GM21737 (cell line): Measurements from ENCODE around the gene ZSWIM5.
"Not testable (repeated sequence)": the region's sequence is repeated elsewhere in the genome, so short reads cannot be mapped to it uniquely, and the experiment has no call there.

Experiments used
- ATAC-seq: cut with Tn5 transposase; IDR thresholded peaks from one replicate; pipeline ENCODE4 v1.9.1; 2021; ENCODE audit warnings: mild to moderate bottlenecking, moderate library complexity; ENCODE audit not compliant: unreplicated experiment

The ZSWIM5 gene

GRCh38 chr1:45205910-45206721 is at the start of gene ZSWIM5:
ZSWIM5 (minus strand) TSS chr1:45206605; CDS start chr1:45206350, 255 bp downstream.
- no peak for ATAC-seq

DNA sequence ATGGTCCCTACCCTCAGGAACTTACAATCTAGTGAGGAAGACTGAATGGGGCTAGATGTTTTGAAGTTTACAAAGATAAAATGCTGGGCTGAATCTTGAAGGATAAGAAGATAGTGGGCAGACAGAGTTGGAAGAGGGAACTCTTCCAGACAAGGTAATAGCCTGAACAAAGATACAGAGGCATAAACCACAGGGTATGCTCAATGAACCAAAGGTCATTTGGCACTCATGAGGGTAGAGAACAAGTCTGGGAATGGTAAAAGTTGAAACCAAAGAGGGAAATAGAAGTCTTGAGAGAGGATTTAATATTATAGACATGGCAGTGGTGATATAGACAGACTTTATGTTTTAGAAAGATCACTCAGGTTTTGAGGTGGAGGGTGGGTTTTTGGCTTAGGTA is 48.1 kb upstream of the ZSWIM5 start:
- ATAC-seq, result no peak

GRCh38 chr1:45250544-45250943 is 44.1 kb upstream of the ZSWIM5 start:
- no peak for ATAC-seq

DNA sequence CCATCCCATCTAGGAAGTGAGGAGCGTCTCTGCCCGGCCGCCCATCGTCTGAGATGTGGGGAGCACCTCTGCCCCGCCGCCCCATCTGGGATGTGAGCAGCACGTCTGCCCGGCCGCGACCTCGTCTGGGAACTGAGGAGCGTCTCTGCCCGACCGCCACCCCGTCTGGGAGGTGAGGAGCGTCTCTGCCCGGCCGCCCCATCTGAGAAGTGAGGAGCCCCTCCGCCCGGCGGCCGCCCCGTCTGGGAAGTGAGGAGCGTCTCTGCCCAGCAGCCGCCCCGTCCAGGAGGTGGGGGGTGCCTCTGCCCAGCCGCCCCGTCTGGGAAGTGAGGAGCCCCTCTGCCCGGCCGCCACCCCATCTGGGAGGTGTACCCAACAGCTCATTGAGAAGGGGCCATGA is 41.6 kb upstream of the ZSWIM5 start:
- ATAC-seq, result not testable (repeated sequence)

GRCh38 chr1:45246760-45247159 is 40.4 kb upstream of the ZSWIM5 start:
- ATAC-seq, result no peak

GRCh38 chr1:45246359-45246758 is 40.0 kb upstream of the ZSWIM5 start:
- not testable (repeated sequence) for ATAC-seq

GRCh38 chr1:45244660-45245059 is 38.3 kb upstream of the ZSWIM5 start:
- ATAC-seq, result no peak

DNA sequence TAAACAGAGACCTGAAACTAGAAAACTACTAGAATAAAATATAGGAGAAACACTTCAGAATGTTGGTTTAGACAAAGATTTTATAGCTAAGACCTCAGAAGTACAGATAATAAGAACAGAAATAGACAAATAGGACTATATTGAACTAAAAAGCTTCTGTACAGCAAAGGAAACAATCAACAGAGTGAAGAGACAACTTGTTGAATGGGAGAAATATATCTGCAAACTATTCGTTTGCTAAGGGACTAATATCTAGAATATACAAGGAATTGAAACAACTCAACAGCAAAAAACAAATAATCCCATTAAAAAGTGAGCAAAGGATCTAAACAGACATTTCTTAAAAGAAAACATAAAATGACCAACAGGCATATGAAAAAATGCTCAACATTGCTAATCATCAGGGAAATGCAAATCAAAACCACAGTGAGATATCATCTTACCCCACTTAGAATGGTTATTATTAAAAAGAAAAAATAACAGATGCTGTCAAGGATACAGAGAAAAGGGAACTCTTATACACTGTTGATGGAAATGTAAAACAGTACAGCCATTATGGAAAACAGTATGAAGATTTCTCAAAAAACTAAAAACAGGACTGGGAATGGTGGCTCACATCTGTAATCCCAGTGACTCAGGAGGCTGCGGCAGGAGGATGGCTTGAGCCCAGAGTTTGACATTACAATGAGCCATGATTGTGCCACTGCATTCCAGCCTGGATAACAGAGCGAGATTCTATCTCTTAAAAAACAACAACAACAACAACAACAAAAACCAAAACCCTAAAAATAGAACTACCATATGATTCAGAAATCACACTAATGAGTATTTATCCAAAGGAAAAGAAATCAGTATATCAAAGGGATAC is 37.3 kb upstream of the ZSWIM5 start:
- no peak for ATAC-seq

GRCh38 chr1:45238846-45239245 is 32.4 kb upstream of the ZSWIM5 start:
- no peak for ATAC-seq

DNA sequence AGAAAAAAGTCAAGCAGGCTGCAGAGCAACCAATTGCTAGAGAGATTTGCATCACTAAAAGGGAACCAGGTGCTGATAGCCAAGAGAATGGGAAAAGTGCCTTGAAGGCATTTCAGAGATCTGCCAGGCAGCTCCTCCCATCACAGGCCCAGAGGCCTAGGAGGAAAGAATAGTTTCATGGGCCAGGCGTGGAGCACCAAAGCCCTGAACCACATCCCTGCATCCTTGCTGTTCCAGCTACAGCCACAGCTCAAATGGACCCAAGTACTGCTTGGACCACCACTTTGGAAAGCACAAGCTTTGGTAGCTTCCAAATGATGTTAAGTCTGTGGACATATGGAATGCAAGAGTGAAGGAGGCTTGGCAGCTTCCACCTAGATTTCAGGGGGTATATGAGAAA is 29.7 kb upstream of the ZSWIM5 start:
- ATAC-seq, result no peak

DNA sequence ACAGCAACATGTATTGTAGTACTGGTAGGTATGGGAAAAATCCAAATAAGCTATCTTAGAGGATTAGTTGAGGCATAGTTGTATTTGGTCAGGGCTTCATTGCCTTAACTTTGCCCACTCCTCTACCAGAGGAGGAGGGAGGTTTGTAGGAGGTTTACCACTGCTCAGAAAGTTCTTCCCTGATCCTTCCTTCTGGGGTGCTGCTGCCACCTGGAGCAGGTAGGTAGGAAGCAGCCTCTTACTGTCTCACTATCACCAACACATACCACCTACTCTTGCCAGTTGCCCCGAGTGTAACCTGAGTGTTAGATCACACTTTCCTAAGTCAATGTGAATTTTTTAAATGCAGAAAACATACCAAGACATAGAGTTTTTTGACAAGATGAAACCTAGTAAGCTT is 24.1 kb upstream of the ZSWIM5 start:
- no peak for ATAC-seq

- no peak for ATAC-seq
These were observed 19.2 kb upstream of the ZSWIM5 start for GRCh38 chr1:45225598-45225997.

- ATAC-seq, result not testable (repeated sequence)
These were observed 17.3 kb upstream of the ZSWIM5 start for GRCh38 chr1:45223710-45224109.

DNA sequence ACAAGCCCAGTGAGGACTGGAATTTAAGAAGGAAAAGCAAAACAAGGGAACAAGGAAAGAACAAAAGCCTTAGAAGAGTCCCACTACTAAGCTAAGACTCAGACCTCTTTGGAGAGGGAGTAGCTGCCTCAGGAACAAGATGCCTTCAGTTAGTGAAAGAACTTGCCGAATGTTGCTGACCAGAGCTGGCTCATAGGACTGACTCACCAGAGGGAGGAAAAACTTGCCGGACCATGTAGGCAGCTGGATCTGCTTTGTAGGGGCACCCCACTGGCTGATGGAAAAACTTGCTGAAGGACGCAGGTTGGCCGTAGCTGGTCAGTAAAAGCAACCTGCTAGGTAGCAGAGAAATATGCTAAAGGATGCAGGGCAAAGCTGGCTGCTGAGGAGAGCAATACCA is 15.3 kb upstream of the ZSWIM5 start:
- ATAC-seq, result no peak

- ATAC-seq, result no peak
These were observed 10.5 kb upstream of the ZSWIM5 start for GRCh38 chr1:45216861-45217260.

DNA sequence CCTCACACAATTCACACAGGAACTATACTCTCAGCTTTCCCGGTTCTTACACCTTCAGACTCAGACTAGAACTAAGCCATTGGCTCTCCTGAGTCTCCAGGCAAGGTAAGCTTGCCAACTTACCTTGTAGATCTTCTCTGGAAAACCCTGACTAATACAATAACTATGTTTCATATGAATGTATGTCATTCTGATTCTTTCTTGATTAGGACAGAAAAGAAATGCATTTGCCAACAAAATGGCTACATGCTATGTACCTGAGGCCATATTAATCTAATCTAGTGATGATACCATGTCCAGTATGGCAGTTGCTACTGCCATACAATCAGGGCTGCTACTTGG is 9.8 kb upstream of the ZSWIM5 start:
- no peak for ATAC-seq

GRCh38 chr1:45215485-45216199 is 9.2 kb upstream of the ZSWIM5 start:
- ATAC-seq, result no peak

GRCh38 chr1:45213892-45214291 is 7.5 kb upstream of the ZSWIM5 start:
- no peak for ATAC-seq

- ATAC-seq, result no peak
These were observed 4.7 kb upstream of the ZSWIM5 start for GRCh38 chr1:45211076-45211475.

- no peak for ATAC-seq
These were observed 611 bp upstream of the ZSWIM5 start for GRCh38 chr1:45206808-45207623.
